Jurkat, Clone E6-1 (cell line): Measurements from ENCODE around the gene KRT73.

Experiments
- DNase-seq: peaks from one replicate; pipeline ENCODE4 v3.0.0-alpha.2; 2011; ENCODE audit warnings: low read depth, low spot score
- H3K4me3 ChIP-seq: 2 replicates; pipeline ENCODE4 v1.5.1; 2011; ENCODE audit warnings: mild to moderate bottlenecking, low read length, control low read depth, moderate library complexity

The KRT73 gene

DNA sequence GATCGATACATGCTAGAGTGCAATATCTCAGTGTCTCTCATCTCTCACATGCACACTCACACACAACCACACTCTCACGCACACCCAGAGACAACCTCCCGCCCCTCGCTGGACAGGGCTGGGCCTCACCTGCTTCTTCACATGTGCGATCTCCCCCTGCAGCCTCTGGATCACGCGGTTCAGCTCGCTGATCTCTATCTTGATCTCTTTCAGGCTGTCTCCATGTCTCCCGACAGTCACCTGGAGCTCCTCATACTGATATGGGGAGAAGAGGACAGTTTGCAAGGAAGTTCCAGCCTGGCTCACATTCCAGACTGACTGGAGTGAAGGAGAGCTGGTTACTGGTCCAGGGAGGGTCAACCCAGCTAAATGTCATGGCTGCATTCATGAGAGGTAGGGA, 29.2 kb upstream of the KRT73 start:
- H3K4me3 ChIP-seq = no peak overlapping the region
- DNase-seq = no peak

DNA sequence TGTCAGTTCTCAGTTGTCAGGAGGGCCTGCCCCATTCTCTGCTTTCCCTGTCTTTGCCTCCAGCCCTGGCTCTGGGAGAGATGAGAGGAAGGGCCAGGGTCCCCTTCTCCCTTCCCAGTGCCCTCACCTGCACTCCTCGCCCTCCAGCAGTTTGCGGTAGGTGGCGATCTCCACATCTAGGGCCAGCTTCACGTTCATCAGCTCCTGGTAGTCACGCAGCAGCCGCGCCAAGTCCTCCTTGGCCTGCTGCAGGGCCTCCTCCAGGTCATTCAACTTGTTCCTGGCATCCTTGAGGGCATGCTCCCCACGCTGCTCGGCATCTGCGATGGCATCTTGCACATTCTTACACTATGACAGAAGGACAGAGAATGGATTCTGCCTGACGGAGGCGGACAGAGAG, 28.3 kb upstream of the KRT73 start:
- no peak overlapping the region for H3K4me3 ChIP-seq
- DNase-seq = no peak

DNA sequence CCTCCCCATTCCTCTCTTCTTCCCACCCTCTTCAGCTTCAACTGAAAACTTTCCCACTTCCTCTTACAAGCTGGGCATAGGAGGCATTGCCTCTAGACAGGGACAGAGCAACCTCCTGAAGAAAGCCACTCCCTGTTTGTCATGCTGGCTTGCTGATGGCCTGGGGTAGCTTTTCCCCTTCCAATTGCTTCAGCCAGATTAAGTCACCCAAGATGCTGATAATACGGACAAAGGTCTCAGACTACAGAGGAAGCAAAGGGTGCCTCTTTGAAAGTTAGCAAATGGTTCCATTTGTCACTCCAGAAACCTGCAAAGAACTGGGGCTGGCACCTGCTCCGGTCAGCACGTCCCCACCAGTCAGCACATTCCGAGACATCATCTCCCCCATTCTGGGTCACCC, 27.6 kb upstream of the KRT73 start:
- DNase-seq = no peak
- H3K4me3 ChIP-seq = peak overlapping the region; percentile 25

DNA sequence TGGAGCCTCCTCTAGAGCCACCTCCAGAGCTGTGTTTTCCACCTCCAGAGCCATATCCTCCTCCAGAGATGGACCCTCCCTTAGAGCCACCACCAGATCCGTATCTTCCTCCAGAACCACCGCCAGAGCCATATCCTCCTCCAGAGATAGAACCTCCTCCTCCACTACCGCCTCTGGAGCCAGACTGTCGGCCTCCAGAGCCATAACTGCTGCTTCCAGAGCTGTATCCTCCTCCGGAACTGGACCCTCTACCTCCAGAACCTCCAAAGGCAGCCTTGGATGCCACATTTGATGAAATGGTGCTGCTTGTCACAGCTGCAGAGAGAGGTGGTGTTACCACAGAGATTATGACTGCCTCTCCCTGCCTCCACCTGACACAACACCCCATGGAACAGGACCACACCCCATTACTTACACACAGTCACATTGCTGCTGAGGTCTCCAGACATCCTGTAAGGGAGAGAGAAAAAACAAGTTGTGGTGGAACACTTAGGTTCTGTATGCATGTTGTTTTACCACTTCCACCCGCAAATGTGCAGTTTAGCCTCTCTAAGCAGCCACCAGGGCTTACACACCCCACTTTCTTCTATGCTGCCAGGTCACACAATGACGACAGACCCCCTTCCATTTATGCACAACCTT, 26.9 kb upstream of the KRT73 start:
- H3K4me3 ChIP-seq = peak overlapping the region; percentile 25
- peak; percentile 99 for DNase-seq

DNA sequence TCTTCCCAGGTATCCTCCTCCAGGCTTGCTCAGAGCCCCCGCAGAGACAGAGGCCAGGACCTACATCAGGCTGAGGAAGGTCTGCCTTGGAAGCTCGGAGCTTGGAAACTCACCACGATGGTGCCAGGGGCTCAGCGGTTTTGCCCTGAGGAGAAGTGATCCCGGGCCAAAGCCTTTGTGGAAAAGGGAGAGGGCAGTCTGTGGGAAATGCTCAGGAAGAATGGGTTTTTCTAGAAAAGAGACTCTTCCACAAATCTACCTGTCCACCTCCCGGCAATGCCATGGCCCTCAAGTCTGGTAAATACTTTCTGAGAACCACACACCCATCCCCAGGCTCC, 25.7 kb upstream of the KRT73 start:
- DNase-seq = no peak
- no peak overlapping the region for H3K4me3 ChIP-seq

DNA sequence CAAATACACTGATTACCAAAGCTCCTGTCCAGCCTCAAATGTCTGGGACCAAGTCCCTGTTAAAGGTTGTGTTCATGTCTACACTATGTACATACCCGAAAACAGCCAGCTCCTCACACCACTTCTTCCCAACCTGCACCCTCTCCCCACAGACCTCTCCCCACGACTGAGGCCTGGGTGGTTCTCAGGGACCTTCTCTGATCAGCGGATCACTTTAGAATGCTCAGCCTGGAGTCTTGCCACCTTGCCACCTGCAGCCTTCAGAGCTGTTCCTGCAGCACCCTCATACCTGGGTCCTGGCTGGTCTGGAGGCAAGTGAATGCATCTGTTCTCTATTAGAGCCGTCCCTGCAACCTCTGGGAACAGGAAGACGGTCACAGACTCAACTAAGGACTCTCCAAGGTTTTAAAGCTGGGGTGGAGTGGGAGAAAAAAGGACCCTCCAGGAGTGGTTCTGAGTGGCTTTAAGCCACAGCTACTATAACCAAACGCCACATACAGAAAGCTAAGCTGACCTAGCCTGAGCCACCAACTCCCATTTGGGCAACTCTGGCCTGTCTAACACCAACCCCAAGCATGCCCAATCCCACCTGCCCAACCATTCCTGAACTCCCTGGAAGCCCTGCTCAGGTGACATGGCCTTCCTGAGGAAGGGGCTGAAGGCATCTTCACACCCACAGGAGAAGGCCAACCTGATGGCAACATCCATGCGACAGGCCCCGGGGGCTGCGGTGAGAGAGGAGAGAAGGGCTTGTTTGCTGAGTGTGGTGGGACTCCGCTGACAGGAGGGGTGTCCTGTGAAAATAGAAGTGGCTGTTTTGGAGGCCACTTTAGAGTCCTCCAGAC, 25.1 kb upstream of the KRT73 start:
- H3K4me3 ChIP-seq = no peak overlapping the region
- DNase-seq = no peak

DNA sequence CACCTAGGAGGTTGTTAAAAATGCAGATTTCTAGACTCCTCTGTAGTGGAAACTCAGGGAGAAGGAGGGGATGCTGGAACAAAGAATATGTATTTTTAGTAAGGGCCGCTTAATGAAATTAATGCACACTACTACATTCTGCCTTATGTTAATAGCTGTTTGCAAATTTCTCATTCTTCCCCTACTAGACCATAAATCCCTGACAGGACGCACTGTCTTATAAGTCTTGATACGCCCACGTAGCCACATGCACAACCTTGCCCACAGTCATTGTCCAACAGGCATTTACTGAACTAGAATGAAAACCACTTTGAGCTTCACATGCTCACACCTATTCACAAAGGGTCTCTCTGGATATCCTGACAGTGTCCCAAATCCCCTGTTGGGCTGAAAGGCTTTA, 23.1 kb upstream of the KRT73 start:
- no peak for DNase-seq

DNA sequence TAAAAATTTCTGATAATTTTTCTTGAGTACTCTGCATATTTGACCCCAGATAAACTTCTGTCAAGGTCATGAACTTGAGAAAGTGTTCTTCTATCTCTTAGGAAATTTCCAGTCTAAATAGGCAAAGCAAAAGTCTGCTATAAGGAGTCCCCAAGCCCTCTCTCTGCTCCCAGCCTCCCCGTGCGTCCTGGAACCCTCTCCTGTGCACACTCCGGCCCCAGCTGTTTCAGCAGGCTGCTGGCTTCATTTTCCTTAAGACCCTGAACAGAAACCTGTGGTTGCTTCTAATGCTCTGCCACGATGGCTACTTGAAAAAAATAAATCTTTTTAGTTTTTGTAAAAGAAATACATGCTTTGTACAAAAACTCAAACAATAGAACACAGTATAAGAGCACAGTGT, 18.9 kb upstream of the KRT73 start:
- H3K4me3 ChIP-seq = no peak overlapping the region

More for the DNA sequence above, 23.1 kb upstream of the KRT73 start:
- H3K4me3 ChIP-seq = no peak overlapping the region

DNA sequence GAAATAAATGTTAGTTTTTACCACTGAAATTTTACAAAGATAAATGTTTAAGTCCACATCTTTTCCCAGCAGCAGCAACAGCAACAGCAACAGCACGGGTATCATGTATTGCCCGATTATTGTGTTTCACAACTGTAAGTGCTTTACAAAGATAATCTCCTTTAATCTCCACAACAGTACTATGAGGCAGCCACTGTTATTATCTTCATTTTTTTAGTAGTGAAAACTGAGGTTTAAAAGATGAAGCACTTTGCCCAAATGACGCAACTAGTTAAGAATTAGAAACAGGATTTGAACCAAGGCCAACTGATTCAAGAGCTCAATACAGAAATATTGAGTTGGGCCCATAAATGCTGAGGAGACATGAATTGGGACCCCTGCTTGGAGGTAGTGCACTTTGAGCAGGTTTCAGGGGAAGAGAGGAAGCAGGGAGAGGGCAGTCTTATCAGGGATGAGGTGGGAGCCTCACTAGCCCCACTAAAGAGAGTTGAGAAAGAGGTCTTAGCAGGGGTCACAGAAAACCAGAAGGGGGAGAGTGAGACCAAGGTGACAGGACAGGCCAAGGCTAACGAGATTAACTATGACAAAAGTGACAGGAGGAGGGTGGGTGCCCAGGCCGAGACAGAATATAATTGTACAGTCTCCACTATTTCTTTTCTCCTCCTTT, 18.4 kb upstream of the KRT73 start:
- no peak for DNase-seq
- no peak overlapping the region for H3K4me3 ChIP-seq

More for the DNA sequence above, 18.9 kb upstream of the KRT73 start:
- no peak for DNase-seq

DNA sequence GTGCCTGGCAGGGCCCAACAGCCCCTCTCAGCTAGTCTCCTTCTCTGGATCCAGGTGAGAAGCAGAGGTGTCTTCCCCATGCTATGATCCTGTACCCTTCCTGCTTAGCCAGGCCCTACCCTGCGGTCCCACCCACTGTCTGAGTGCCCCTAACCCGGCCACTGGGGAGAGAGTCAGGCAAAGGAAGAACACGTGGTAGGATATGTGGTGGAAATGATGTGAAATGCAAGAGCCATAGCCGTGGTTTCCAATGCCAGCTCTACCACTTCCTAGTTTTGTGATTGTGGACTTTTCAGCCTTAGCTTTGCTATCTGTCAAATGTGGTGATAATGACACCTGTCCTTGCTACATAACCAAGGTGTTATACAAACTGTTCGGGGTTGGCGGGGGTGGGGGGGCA, 17.8 kb upstream of the KRT73 start:
- no peak overlapping the region for H3K4me3 ChIP-seq
- peak; percentile 49 for DNase-seq

DNA sequence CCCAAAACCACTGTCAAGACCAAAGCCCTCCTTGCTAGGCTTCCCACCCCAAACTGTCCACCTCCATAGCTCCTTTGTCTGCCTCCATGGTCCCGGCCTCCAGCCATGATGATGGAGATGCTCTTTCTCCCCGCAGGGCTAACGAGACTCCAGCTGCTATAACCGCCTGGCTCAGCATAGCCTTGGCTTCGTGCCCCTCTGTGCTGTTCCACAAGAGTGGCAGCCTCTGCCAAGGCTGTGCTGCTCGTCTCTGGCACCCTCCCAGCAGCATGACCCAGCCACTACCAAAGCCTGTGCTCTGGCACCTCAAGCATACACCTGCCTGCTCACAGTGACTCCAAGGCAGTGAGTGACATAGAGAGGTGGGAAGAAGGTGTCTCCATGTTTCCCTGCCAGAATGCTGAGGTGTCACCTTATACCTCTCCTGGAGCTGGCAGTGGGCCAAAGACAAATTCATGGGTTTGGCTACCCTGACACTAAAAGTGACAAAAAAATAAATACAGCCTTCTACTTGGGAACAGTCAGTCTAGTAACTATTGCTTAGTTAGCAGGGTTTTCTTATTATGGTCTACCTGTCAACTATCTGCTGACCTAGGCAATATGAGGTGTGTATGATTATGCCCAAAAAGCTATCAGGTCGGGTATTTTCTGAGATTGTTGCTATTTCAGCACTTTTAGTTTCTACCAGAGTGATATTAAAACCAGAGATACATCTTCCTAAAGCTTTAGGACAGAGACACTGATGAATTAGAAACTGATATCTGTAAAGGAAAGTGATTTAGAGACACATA, 16.1 kb upstream of the KRT73 start:
- H3K4me3 ChIP-seq = no peak overlapping the region
- DNase-seq = no peak

DNA sequence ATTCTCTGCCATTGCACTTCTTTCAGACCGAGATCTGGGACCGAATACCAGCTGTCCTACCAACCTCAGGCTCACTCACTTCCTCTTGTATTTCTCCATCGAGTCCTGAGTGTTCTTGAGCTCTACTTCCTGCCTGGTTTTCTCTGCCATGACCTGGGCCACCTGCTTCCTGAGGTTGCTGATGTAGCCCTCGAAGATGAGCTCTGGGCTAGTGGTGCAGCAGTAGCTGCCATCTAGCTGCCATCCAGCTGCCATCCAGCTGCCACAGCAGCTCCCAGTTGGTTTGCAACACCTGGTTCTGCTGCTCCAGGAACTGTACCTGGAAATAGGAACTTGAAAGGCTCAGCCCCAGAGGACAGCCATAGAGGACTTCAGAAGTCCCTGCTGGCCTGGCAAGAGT, 15.0 kb upstream of the KRT73 start:
- no peak overlapping the region for H3K4me3 ChIP-seq
- DNase-seq = peak; percentile 95

DNA sequence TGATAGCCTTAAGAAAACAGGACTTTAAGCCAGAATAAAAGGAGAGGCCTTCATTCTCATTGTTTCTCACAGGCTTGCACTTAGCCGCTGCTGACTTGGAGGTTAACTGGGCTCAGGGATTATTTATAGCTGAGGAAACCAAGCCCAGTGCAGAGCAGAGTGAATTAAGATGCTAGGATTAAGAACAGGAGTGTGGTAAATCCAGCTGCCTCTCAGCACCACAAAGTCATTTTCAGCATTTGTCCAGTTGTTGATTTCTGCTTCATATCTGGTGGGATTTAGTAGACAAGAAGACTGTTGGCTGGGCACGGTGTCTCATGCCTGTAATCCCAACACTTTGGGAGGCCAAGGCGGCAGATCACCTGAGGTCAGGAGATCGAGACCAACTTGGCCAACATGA, 14.3 kb upstream of the KRT73 start:
- DNase-seq = no peak
- no peak overlapping the region for H3K4me3 ChIP-seq

DNA sequence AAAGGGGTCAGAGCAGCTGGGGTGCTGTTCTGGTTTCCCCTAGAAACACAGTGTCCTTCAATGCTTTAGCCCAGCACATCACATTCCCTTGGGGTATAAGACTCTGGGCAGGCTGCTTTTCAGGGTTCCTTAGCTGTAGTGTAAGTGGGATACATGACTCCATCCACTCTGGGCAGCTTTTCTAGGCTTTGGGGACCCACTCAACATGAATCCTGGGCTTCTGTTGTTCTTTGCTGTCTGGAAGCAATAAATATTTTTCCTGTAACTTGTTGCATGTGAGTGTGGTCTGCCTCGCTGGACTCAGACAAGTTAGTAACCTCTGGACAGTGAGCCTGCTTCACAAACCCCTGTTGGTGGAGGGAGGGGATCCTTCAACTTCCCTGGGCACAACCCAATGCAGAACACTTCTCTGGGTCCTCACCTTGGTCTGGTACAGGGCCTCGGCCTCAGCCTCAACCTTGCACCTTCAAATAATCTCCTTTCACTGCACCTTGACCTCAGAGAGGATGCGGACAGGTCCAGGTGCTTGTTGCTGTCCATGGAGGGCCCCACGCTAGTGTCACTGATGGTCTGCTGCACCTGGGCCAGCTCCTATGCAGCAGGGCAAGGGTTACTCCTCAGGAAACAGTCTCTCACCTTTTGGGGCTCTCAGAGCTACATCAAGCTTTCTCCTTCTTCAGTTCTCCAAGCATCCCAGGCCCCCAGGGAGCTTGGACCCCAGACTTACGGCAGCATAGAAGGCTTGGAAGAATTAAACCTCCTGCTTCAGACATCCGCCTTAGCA, 13.5 kb upstream of the KRT73 start:
- no peak overlapping the region for H3K4me3 ChIP-seq

DNA sequence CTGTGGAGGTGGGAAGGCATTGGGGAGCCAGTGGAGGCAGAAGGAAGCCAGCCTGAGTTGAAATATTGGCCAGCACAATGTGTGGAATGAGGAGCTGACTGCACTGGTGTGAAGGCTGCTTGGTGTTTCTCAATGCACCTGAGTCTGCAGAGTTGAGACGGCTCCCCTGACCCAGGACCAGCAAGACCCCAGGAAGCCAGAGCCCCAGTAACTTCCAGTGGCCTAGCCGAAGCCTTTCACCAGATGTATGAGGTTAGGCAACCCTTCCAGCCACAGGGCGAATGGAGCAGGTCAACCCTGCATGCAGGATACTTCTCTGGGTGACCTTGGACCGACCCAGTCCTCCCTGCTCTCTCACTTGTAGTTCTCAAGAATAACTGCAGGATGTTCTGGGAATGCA, 12.9 kb upstream of the KRT73 start:
- no peak for DNase-seq
- H3K4me3 ChIP-seq = no peak overlapping the region

More for the DNA sequence above, 13.5 kb upstream of the KRT73 start:
- DNase-seq = no peak

DNA sequence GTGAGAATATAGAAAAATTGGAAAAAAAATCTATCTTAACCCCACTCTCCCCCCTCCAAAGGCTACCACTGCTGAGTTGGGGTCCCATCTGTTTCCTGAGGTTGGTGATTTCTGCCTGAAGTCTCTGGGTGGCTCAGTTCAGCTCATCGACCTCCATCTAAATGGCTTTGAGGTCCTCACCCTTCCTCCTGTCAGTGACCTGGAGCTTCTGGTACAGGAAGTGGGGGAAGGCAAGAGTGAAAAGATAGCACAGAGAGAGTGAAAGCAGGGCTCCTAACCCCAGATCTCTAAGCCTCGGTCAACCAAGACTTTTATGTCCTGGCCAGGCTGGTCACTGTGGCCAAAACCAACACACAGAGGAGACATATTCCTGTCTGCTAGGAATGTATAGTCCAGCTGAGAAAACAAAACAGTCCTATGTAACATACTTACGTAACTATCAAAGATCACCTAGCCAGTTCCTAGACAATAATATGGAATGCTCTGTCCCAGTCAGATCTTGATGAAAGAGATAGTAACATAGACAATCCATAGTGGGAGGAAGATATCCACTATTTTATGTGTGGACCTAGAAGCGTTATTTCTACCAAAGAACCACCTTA, 12.3 kb upstream of the KRT73 start:
- no peak overlapping the region for H3K4me3 ChIP-seq
- peak; percentile 62 for DNase-seq

DNA sequence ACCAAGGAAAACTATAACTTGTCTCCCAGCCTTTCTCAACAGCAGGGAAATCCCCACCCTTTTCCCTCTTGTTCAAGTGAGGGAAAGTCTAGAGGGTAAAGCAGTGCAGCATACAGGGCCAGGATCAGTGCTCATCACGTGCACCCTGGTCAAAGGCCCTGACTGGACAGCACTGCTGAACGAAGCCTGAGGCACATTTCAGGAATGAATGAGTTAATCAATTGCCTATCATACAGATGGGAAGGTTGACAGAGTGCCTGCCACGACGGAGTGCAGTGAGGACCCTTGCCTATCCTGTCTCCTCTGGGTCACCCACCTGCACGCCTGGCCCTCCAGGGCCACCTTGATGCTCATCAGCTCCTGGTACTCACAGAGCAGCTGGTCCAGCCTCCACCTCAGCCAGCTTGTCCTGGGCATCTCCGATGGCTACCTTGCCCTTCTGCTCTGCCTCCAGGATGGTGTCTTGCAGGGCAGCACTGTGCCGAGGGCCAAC, 11.7 kb upstream of the KRT73 start:
- DNase-seq = no peak
- H3K4me3 ChIP-seq = no peak overlapping the region

DNA sequence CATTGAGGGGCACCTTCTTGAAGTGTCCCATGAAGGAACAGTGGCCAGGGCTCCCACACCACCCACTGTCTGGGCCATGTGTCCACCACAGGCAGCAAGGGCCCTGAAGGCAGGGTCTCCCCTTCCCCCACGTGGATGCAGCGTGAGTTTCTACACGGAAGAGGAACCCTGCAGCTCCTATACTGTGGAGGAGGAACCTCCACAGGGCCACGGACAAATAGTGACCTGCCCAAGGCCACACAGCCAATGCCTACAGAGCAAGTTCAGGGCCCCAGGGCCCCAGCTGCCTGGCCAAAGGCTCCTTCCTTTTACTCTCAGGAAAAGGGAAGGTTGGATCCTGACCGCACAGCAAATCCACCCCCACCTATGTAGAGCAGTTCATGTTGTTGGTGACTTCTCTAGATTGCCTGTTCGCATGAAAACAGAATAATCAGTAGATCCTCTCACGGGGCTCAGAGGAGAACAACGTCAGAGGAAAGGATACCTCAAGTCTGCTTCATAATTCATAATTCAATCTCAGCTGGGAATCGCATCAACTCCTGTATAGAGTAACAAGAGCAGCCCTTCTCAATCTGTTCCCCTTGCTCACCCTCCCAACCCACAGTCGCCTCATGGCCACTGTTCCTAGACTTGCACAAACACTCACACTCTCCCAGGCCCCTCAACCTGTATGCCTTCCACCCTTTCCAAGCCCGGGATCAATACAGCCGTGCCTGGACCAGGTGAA, 11.1 kb upstream of the KRT73 start:
- no peak for DNase-seq
- no peak overlapping the region for H3K4me3 ChIP-seq
